ENCODE measurements around the gene UBE3D.

GRCh38 chr6:82996156-82996555, 69.5 kb downstream of the UBE3D start:
- TF ChIP-seq CTCF (IDR thresholded peaks at IDR 0.05) = no peak
- TF ChIP-seq POLR2AphosphoS5 (IDR thresholded peaks at IDR 0.05) = no peak
- no peak for TF ChIP-seq POLR2A (IDR thresholded peaks at IDR 0.05)

Data from transverse colon (tissue), 4 donors.